CD4-positive, alpha-beta T cell treated with Interleukin-2 at 100 ng/mL for 4 hours (primary cell): Measurements from ENCODE around the gene IFT74.
A peak's percentile ranks its signal among the peaks of the same experiment; 100 is the strongest.

Experiments used
- DNase-seq: peaks from one replicate; pipeline ENCODE4 v3.0.0-alpha.2; 2020; ENCODE audit warnings: low spot score

The IFT74 gene

GRCh38 chr9:26955921-26956859 lies at the start of gene IFT74:
Gene IFT74, plus strand, starts transcription at chr9:26956412. Its CDS starts 5,556 bp downstream, at chr9:26961968.
- DNase-seq, result peak; percentile 95

- no peak for DNase-seq
Observed at GRCh38 chr9:26913138-26913668, 43.0 kb upstream of the IFT74 start.

- no peak for DNase-seq
Observed at GRCh38 chr9:26919698-26920097, 36.5 kb upstream of the IFT74 start.

- no peak for DNase-seq
Observed at GRCh38 chr9:26925609-26926008, 30.6 kb upstream of the IFT74 start.

- DNase-seq, result no peak
Observed at GRCh38 chr9:26928902-26929495, 27.2 kb upstream of the IFT74 start.

- DNase-seq, result no peak
Observed at GRCh38 chr9:26935847-26936246, 20.4 kb upstream of the IFT74 start.

GRCh38 chr9:26937816-26938371 lies 18.3 kb upstream of the IFT74 start:
- DNase-seq, result no peak

- DNase-seq, result no peak
Observed at GRCh38 chr9:26939955-26940711, 16.1 kb upstream of the IFT74 start.

- no peak for DNase-seq
Observed at GRCh38 chr9:26940779-26941178, 15.4 kb upstream of the IFT74 start.

- no peak for DNase-seq
Observed at GRCh38 chr9:26945591-26945990, 10.6 kb upstream of the IFT74 start.

GRCh38 chr9:26946753-26947727 lies 9.2 kb upstream of the IFT74 start, which contains the start of gene PLAA:
Gene PLAA, minus strand, starts transcription at chr9:26947242. Its CDS starts 197 bp downstream, at chr9:26947045.
- DNase-seq, result peak; percentile 81

GRCh38 chr9:26947736-26948135 lies 8.5 kb upstream of the IFT74 start:
- no peak for DNase-seq

- DNase-seq, result no peak
Observed at GRCh38 chr9:26949637-26950069, 6.6 kb upstream of the IFT74 start.

GRCh38 chr9:26950521-26950920 lies 5.7 kb upstream of the IFT74 start:
- no peak for DNase-seq

- no peak for DNase-seq
Observed at GRCh38 chr9:26951794-26952193, 4.4 kb upstream of the IFT74 start.

GRCh38 chr9:26954050-26954508 lies 2.1 kb upstream of the IFT74 start:
- DNase-seq, result peak; percentile 24

GRCh38 chr9:26955222-26955903 lies 849 bp upstream of the IFT74 start:
- no peak for DNase-seq

GRCh38 chr9:26956860-26957233 lies 635 bp downstream of the IFT74 start:
- DNase-seq, result no peak

- DNase-seq, result no peak
Observed at GRCh38 chr9:26971721-26972120, 15.5 kb downstream of the IFT74 start.

GRCh38 chr9:26973989-26974388 lies 17.8 kb downstream of the IFT74 start:
- no peak for DNase-seq
